HG02870 (cell line): Measurements from ENCODE around the gene CSMD2.

Experiments
- ATAC-seq: cut with Tn5 transposase; IDR thresholded peaks from one replicate; pipeline ENCODE4 v1.9.1; 2021; ENCODE audit warnings: mild to moderate bottlenecking, moderate library complexity; ENCODE audit not compliant: unreplicated experiment

The CSMD2 gene

DNA sequence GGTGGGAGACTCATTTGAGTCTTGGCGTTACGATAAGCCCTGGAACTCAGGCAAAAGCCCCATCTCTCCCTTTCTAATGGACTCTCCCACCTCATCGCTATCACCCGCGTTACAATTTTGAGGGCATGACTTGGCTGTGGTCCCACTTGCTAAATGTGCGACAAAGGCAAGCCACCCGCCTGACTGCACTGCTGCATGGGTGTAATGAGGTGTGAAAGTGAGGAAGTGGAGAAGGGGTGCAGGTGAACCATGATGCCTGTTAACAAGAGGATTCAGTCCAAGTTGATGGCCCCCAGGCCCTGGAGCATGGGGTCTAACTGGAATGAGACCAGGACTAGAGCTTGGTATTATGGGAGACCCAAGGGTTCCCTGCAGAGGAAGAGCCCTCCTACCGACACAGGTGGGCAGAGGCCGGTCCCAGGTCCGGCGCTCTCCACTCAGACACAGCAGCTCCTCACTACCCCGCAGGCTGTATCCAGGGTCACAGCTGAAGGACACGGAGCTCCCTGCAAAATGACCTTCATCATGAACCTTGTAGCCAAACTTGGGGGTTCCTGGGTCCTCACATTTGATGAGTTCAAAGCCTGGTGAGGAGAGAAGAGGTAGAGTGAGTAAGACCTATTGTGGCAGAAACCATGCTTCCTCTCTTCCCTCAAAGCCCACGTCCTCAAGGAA lies 466.5 kb downstream of the CSMD2 start:
- ATAC-seq = no peak

DNA sequence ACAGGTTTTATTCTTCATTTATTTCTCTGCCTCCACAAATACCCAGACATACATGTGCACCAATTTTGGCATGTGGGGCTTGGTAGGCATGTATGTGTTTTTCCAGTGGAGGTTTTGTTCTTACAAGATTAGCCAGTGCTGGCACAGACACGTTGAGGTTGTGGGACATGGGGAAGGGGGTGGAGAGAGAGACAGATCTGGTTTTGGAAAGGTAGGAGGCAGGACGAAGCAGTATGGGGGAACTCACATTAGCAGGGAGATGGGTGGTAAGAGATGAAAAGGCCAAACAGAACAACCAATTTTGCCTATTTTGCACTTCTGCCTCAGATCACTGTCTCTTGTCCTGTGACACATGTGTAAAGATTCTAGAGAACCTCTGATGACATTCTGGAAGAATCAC lies 467.2 kb downstream of the CSMD2 start:
- ATAC-seq = no peak

DNA sequence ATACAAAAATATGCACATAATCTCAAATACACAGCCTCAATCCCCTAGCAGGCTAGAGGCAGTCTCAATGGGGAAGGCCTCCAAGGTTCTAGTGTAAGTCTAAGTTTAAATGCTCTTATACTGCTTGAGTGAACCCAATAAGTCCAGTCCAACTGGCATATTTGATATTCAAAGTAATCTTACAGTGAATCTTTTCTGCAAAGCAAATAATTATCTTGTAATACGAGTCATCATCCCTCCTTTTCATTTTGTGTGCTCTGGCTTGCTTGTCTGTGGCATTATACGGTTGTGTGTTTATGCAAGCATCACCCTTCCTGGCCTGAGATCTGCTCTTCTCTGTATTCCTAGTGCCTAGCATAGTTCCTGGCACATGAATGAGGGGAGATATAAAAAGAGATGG lies 468.1 kb downstream of the CSMD2 start:
- no peak for ATAC-seq

DNA sequence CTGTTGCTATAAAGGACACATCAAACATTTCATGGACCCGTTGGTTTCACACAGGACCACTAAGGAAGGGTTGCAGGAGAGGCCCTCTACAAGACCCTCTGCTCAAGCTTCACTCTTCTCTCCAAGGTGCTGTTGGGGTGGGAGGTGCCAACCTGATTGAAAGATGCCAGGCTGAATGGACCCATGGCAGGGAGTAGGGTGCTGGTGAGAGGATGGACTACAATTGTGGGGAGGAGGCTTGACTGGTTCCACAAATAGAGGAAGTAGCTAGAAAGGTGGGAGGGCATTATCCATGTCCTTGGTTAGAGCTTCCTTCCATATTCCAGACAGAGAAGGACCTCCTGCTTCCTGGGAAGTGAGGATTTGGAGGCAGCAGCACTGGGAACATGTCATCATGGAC lies 468.7 kb downstream of the CSMD2 start:
- no peak for ATAC-seq

GRCh38 chr1:33692206-33693188 lies 472.5 kb downstream of the CSMD2 start:
- ATAC-seq = no peak

DNA sequence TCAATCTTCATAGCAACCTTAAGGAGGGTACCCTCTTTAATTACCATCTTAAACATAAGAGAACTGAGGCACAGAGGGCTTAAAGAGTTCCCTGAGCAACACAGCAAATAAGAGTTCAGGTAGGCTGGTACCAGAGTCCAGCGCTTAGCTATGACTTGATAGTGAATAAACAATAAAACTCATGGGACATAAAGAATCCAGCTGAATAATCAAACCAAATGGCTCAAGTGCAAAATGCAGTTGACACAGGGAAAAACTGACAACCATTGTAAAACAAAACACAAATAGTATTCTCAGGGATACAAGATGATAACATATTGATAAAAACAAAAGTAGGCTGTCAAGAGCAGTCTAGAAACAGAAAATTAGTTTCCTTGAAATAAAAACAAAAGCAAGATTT lies 478.0 kb downstream of the CSMD2 start:
- ATAC-seq = no peak

GRCh38 chr1:33686551-33686950 lies 478.5 kb downstream of the CSMD2 start:
- no peak for ATAC-seq

GRCh38 chr1:33685256-33685655 lies 479.8 kb downstream of the CSMD2 start:
- ATAC-seq = no peak

DNA sequence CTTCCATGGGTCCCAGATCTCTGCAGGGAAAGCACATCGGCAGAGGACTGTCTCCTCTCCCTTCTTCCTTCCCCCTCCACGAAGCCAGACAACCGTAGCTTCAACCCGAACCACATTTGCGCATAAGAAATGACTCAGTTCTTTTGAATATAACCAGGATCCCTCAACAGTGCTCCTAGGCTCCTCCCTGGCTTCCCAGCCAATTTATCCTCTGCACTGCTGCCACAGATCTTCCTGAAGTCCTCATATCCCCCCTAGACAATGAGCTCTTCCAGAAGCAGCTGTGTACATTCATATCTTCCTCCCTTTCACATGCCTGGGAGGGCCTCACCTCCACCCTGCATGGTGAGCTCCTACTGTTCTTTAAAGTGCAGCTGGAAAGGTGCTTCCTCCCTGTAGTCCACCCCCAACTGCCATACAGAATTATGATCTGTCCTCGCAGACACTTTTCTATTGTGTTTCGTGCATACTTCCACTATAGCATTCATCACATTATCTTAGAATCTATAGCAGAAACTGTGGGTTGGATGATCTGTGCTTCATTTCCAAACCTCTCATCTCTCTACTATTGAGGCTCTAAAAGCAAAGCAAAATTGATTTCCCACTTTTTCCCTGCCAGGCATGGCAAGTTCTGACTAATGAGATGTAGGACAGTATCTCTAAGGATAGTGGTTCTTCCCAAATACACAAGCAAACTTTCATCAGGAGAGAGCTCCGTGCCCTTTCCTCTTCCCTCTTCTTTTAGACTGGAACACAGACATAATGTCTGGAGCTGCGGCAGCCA lies 480.4 kb downstream of the CSMD2 start:
- ATAC-seq = no peak

- ATAC-seq = no peak
These were observed 481.1 kb downstream of the CSMD2 start for GRCh38 chr1:33683913-33684312.

GRCh38 chr1:33682371-33682770 lies 482.7 kb downstream of the CSMD2 start:
- no peak for ATAC-seq

GRCh38 chr1:33680281-33680840 lies 484.7 kb downstream of the CSMD2 start:
- ATAC-seq = no peak

GRCh38 chr1:33670567-33670966 lies 494.5 kb downstream of the CSMD2 start:
- ATAC-seq = no peak

DNA sequence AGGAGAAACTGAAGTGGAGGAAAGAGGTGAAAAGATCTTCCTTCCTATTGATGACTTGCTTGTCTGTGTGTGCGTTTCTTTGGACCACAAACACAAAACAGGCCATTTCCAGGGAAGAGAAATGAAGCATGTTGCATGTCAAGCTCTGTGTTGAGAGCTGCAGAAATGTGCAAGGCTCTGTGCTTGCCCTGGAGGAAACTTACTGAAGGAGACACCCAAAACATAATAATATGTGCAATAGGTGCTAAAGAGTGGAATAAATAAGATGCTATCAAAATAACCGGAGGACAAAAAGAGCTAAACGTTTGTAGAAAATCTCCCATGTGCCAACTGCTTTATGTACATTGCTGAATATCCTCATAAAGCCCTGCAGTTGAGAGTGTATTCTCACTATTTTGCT lies 496.3 kb downstream of the CSMD2 start:
- no peak for ATAC-seq

DNA sequence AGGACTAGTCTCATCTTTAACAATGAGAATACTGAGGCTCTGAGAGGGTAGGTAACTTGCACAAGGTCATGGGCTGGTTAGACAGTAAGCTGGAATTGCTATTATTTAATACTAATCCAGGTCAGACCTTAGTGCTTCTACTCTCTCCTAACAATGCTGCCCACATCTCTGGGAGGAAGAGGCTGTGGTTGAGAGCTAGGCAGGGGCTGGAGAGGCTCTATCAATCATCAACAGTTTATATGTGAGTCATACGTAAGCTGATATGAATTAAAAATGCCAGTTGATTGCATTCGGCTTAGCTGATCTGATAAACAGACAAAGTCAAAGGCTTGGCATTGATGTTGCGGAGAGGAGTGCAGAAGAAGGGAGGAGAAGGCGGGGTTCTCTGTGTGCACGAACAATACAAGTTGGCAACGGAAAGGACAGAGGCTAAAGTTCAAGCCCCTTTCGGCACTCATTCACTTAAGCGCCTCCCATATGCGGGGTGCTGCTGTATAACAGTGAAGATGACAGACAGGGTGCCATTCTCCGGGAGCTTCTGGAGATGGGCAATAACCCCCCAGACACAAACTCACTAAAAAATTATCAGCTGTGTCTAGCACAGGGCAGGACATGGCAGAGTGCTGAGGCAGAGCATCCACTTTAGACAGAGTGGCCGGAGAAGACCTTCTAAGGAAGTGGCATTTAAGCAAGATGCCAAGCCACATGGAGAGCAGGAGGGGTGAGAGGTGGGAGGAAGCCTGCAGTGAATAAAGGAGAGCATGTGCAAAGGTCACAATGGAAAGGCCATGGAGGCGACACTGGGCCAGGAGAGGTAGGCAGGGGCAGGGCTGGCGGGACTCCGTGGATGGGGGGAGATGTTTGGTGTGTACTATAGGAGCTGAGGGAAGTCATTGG lies 497.4 kb downstream of the CSMD2 start:
- ATAC-seq = no peak

DNA sequence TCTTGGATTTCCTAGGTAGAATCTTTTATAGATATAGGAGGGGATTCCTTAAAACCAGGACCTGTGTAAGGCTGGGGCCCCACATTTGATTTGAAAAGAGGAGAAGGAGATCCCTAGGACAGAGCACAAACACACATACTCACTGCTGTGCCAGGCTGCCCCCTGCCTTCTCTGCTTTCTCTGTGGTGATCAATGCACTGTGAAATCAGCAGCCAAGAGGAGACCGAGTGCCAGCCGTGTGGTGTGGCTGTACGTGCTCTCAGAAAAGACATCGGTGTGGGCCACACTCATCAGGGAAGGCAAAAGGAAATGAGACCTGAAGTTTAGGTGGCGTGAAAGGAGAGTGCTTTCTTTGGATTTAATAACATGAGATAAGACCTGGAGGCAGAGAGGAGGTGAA lies 498.4 kb downstream of the CSMD2 start:
- no peak for ATAC-seq

GRCh38 chr1:33661811-33662454 lies 503.1 kb downstream of the CSMD2 start:
- no peak for ATAC-seq

- ATAC-seq = no peak
These were observed 504.1 kb downstream of the CSMD2 start for GRCh38 chr1:33660956-33661355.

DNA sequence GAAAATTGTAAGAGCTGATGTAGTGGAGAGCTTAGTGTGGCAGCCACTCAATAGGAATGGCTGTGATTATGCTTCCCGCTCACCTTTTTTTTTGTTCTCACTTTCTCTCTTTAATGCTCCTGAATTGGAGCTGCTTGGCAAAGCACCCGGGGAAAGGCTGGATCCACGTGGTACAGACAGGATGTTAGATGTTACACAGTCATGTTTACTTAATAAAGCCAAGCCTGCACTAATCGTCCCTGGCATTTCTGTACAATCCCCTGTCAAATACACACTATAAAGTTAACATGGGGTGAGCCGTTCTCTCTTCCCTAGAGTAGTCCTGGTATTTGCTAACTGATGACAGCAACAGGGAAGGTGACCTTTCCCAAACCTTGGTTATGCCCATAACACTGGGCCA lies 504.8 kb downstream of the CSMD2 start:
- ATAC-seq = no peak

- no peak for ATAC-seq
These were observed 505.4 kb downstream of the CSMD2 start for GRCh38 chr1:33659641-33660040.
